GM15510 (cell line): ENCODE results near the gene DIRAS2.

ENCODE experiments used
- POLR2A ChIP-seq: IDR thresholded peaks from 3 replicates; pipeline ENCODE4 v1.6.1; 2011; ENCODE audit warnings: borderline replicate concordance; ENCODE audit not compliant: insufficient read length; ENCODE audit errors: extremely low read depth

Gene DIRAS2

DNA sequence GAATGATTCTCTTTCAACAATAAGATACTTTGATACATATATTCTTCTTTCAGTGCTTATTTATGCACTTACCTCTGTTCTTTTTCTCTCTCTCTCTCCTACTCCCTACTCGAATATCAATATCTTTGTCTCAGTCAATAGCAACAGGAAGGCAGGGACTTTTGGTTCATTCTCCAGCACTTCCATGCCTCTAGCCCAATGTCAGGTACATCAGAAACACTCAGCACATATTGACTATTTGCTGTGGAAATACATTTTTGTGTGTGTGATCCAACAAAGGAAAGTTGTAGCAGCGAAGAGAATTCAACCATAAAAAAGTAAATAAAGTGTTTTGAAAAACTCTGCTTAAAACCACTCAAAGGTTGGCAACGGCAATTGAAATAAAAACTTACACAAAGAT, 12.6 kb downstream of the DIRAS2 start:
- TF ChIP-seq POLR2A, result no peak

DNA sequence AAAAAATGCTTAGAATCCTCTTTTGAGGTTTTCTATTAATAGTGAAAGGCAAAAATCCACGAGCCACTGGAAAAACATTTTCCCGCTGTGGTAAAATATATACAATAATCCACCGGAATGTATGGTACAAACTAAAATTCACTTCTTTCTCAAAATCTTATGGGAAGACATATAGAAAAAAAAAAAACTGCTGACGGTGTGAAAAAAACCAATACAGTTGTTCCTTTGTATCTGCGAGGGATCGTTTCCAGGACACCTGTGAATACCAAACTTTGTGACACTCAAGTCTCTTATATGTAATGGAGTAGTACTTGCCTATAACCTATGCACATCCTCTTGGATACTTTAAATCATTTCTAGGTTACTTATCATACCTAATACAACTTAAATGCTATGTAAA, 13.3 kb downstream of the DIRAS2 start:
- no peak for TF ChIP-seq POLR2A

DNA sequence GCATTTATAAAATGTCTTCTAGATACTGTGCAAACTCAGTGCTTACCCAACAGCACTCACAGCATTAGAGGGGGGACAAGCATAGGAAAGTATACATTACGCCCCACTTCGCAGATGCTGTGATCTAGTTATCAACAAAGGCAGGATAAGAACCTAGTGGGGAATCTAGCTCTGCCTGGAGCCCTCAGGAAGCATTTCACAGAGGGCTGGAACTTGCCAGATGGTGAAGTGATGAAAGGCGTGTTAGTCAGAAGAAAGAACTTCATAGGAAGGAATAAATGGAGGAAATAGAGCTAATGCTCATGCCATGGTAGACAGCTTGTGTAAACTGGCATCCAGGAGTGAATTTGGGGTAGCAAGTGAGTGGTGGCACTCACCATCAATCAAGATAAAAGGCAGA, 25.8 kb downstream of the DIRAS2 start:
- no peak for TF ChIP-seq POLR2A

DNA sequence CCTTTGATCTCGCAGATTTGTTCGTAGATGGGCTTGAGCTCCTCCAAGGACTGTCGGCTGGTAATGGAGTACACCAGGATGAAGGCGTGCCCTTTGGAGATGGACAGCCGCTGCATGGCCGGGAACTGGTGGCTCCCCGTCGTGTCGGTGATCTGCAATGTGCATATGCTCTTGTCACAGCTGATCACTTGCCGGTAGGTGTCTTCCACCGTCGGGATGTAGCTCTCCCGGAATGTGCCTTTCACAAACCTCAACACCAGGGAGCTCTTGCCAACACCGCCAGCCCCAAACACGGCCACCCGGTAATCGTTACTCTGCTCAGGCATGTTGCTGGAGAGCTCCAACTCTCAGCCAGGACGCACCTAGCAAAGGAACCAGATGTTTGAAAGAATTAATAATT, 29.1 kb downstream of the DIRAS2 start:
- no peak for TF ChIP-seq POLR2A

DNA sequence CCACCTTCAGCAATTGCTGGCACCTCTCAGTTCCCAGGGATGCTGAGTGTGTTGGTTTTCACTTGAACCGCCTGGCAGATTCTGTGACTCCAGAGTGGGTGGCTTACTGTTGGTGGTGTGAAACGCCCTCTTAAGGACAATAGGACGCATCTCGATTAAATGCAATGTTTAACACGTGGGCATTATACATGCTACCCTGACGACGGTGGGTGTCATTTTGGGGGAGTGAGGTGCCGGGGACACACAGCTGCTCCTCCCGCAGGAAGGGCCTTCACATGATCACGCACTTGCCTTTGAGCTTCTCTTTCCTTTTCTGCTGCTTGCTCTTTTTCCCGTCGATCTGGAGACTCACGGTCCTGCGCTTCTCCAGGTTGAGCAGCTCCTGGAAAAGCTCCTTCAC, 29.7 kb downstream of the DIRAS2 start:
- no peak for TF ChIP-seq POLR2A

DNA sequence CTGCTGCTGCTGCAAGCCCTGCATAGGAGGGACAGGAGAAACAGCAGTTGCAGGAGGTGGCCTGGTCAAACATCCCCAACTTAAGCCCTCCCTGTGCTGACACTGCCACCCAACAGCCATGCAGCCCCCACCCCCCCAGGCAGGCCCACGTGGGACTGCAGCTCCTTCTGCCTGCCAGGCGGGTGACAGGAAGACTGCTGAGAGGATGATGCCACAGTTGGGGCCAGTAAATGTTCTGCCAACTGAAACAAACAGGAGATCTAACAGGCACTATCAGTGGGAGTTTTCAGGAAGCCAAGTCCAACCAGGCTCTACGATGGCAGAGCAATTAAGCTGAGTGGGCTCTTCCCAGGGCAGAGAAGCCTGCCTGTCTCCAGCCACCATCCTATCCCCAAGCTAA, 31.1 kb downstream of the DIRAS2 start:
- no peak for TF ChIP-seq POLR2A

DNA sequence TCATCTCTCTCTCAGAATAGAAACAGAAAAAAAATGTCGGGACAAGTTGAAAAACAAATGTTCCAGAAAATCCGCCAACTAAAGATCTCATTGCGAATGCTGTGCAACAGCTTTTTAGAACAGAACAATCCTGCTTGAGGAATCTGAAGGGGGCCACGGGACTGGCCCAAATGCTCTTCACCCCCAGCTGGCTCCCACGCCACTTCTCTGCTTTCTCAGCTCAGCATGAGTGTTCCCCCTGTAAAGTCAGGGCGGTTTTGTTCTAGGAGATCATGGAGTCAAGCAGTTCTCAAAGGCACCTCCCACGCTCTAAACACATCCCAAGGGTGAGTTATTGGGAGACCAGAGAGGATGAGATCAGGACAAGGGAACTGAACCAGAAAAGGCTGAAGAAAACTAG, 31.5 kb downstream of the DIRAS2 start:
- no peak for TF ChIP-seq POLR2A

DNA sequence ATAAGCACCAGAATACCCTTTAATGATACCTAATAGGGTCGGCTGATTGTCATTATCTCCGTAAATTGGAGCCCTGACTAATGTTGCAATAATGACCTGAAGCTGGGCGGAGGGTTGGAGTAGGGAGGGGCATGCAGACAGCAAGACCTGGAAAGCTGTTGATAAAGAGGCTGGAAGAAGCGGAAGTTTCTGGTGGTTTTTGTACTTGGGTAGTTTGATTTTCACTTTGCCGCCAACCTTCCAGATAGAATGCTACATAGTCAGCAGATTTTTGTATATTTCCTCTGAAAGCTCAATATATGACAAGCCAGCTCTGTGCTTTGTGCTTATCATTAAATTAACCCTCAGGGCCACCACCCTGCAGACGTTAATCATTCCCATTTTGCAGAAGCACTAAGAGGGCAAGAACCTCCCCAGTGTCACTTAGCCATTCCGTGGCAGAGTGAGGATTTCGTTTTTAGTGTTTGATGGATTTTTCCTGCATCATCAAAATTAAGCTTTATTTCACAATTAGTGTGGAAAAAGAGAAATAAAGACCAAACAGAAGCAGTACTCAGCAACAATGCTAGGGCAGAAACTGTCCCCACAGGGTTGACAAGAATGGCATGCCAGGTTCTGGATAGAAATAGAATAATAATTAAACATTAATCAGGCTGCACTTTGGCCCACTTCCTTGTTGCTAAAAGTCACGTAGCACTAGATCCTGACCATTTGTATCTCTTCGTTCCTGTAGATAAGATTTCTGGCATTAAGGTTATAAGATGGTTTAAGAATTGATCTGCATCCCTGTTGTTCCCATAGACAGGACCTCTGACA, 34.7 kb downstream of the DIRAS2 start:
- no peak for TF ChIP-seq POLR2A

DNA sequence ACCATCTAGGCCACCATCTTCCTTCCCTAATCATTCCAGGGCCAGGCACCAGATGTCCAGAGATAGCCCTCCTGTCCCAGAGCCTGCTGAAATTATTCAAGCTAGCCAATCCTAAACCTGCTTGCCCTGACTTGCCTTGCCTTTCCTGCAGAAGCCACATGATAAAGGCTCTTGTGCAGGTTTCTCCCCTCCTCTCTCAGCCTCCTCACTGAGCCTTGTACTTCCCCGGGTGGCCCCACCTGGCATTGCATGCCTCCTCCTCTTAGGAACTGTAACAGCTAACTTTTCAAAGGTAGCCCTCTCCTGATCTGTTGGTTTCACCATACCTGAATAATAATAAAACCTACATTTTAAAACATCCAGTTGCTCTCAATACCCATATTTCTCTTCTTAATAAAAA, 42.6 kb downstream of the DIRAS2 start:
- no peak for TF ChIP-seq POLR2A

DNA sequence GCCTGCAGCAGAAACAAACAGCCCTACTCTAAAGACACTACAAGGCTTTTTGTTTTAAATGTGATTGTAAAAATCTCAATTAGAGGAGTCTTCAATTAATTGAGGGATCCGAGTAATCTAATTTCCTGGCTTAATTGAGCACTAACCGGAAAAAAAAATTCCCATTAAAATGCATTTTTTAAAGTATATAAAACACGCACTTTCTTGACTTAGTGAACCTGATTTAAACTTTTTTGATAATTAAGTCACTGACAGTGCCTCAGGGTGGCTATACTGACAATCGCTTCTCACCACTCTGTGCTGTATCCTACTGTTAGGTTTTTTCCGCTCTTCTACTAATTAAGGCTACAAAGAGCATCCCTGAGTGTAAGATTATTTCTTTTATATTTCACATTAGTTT, 44.4 kb downstream of the DIRAS2 start:
- no peak for TF ChIP-seq POLR2A

DNA sequence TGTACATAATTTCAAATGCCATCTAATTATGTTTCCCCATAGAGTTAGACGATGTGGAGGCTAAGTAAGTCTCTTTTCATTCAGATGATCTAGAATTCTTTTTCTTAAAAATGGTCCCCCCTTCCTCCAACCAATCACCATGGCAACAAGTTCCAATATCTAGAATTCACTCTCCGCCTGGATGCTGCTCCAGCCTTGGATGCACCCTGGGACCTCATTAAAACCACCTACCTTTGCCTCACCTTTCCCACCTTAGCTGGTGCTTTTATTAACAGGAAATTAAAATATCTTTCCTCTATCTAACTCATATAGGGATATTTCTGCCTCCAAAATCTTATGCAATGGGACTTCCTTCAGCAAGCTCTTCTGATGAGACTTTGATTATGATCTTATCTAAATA, 49.0 kb downstream of the DIRAS2 start:
- no peak for TF ChIP-seq POLR2A

DNA sequence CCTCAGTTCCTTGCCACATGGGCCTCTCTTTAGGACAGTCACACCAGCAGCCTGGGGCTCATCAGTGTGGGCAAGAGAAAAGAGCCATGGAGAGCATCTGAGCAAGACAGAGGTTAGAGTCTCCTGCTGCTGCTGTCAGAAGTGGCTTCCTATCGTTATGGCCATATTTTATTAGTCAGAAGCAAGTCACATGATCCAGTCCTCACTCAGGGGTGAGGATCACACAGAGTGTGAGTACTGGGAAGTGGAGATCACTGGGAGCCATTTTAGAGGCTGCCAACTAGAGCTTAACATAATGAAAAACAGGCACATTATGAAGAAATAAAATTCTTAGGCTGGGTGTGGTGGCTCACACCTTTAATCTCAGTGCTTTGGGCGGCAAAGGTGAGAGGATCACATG, 62.0 kb downstream of the DIRAS2 start:
- no peak for TF ChIP-seq POLR2A

DNA sequence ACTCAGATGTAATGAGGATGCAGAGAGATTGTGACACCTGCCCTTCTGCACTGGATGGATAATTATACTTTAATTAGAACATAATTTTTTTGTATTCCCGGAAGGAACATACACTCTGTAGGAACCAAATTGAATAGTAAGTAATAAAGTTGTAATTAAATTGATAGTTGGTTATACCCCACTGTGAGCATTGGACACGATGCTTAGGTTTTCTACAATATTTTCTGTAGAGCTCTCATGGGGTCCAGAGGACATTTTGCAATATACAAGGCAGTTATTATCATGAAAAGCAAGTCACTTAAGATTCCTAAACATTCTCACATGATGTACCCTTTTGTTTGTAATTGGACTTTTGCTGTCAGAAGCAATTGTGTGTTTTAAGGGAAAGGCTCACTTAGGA, 63.4 kb downstream of the DIRAS2 start:
- no peak for TF ChIP-seq POLR2A

DNA sequence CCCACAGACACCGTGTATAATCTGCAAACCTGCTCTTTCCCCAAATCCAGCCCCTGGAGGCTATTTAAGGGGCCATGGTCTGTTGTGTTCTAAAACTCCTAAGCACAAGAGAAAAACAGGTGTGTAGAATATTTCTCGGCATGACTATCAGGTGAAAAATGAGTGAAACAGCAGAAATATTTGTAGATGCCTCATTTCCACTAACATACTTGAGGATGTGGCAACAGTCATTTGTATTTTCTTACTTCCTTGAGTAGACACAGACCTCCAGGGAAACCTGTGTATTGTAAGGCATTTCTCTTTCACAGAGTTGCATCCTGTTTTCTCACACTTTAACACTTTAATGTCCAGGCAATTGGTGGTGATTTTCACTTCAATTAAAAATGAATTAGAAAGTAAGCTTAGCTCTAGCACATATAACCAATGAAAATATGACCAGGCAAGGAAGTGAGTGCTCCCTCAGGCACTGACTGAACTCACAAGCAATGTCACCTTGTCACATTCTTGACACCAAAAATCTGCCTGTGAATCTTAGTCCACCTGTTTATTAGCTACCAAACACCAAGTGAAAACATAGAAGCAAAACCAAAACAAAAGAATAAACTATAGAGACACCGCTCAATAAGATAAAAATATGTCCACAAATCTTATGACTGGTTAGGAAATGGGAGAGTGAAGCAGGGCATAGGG, 64.4 kb downstream of the DIRAS2 start:
- no peak for TF ChIP-seq POLR2A

DNA sequence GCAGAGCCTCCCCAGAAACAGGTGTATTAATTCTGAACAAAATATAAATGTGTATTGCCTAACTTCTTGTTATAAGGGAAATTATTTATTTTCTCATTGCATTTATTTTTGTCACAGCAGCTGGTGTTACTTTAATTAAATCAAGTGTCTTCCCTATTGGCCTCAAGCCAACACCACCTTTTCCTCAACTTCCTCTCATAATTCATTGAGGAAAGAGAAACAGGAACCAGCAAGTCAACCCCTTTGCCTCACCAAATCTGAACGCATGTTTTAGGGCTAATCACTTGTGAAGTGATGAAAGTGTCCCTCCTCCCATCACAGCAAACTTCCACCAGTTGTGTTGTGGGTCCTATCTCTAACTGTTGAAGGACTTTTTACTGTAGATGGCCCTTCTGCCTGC, 73.1 kb downstream of the DIRAS2 start:
- no peak for TF ChIP-seq POLR2A

DNA sequence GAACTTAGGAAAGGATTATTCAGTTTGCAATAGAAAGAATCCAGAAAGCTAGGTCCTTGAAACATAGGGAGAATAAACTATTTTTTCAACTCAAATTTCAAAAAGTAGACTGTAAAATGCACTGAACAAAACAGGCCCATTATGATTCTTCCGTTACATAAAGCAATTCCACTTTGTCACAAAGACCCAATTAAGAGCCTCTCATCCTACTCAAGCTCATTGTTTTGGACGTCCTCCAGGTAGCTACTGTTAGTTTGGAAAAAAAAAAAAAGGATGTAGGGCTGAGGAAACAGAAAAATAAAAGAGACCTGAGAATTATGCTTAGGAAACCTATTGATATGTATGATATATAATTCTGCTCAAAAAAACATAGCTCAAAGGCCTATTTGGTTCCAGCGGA, 74.0 kb downstream of the DIRAS2 start:
- no peak for TF ChIP-seq POLR2A
